ENCODE results near the gene RALB. TPM values are rescaled to one million over a fixed set of nuclear protein-coding genes. Genes with fewer than 3 reads are reported as not detected.
A peak's percentile ranks its signal among the peaks of the same experiment; 100 is the strongest.

The RALB gene
- total RNA-seq, 1 donor from 2014 or later = 25.4 TPM

DNA sequence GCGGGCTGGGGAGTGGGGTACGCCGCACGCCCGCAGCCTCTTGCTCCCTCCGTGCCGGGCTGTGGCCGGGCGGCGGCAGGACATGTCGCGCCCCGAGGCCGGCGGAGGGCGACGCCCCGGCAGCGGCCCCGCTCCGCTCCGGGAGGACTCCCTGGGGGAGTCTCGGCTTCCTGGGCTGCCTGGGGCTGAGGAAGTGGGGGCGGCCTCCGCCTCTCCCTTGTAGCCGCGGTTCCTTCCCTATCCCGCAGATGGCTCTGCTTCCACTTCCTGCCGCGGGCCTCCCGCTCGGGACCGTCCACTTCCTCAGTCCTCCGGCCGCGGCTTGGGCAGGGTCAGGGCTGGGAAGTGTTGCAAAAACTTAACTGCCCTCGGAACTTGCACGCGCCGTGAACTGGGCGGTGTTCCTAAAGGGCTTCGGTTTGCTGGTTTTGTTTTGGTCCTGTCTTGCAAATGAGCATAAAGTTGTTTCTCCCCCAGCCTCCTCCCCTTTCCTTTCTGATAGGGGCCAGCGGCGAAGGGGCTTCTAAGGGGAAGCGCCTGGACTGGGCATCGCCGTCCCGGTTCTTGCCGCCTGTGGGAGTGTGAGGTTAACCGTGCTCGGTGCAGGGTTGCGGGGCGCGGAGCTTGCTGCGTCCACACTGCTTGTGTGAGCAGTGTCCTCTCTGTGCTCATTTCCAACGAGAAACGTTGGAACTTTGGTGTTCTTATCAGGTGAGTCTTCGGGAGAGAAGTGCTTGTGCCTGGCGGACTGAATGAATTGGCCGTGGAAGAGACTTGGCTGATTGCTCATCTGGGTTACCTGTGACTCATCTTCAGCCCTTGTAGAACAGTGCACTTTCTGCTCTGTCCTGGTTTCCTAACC, 600 bp downstream of the RALB start:
- peaks cover 14% of the 10 kb centered on the region for H3K27me3 Mint-ChIP-seq (ENCODE audit: unreplicated experiment)
- H3K4me3 Mint-ChIP-seq (ENCODE audit: unreplicated experiment) = peak overlapping the region; percentile 89
- H3K4me1 Mint-ChIP-seq (ENCODE audit: unreplicated experiment) = peaks cover 27% of the 10 kb centered on the region
- DNase-seq (ENCODE audit: extremely low spot score, unreplicated experiment) = peak; percentile 90
- TF ChIP-seq, protein P1, sequence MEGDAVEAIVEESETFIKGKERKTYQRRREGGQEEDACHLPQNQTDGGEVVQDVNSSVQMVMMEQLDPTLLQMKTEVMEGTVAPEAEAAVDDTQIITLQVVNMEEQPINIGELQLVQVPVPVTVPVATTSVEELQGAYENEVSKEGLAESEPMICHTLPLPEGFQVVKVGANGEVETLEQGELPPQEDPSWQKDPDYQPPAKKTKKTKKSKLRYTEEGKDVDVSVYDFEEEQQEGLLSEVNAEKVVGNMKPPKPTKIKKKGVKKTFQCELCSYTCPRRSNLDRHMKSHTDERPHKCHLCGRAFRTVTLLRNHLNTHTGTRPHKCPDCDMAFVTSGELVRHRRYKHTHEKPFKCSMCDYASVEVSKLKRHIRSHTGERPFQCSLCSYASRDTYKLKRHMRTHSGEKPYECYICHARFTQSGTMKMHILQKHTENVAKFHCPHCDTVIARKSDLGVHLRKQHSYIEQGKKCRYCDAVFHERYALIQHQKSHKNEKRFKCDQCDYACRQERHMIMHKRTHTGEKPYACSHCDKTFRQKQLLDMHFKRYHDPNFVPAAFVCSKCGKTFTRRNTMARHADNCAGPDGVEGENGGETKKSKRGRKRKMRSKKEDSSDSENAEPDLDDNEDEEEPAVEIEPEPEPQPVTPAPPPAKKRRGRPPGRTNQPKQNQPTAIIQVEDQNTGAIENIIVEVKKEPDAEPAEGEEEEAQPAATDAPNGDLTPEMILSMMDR (IDR thresholded peaks at IDR 0.05) = peak; percentile 48
- no peaks in the 10 kb centered on the region for H3K9me3 Mint-ChIP-seq (ENCODE audit: unreplicated experiment)
- peaks cover 4% of the 10 kb centered on the region for H3K36me3 Mint-ChIP-seq (ENCODE audit: unreplicated experiment)
- H3K27ac Mint-ChIP-seq (ENCODE audit: unreplicated experiment) = peak overlapping the region; percentile 76

DNA sequence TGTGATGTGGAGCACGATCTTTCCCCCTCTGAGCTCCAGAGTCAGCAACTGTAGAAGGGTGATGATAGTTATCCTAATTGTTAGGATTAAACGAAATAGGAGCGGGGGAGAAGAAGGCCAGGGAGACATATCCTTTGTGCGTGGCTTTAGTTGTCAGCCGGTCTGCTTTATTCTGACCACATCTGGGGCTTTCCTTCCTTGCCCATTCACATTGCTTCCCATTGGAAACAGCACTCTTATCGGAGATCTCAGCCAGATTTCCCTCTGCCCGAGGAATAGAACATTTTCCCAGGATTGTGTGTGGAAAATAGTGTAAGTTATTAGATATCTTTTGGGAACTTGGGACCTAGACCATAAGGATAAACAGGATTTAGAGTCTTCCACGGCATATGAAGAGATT, 1.5 kb downstream of the RALB start:
- Mint-ChIP-seq H3K36me3 (ENCODE audit: unreplicated experiment) (peaks cover 5% of the 10 kb centered on the region), H3K4me3 (ENCODE audit: unreplicated experiment) (peak overlapping the region; percentile 89), H3K27me3 (ENCODE audit: unreplicated experiment) (peaks cover 11% of the 10 kb centered on the region), H3K9me3 (ENCODE audit: unreplicated experiment) (no peaks in the 10 kb centered on the region), H3K27ac (ENCODE audit: unreplicated experiment) (no peak overlapping the region), H3K4me1 (ENCODE audit: unreplicated experiment) (peaks cover 27% of the 10 kb centered on the region)
- TF ChIP-seq, protein P1 (IDR thresholded peaks at IDR 0.05) = no peak
- DNase-seq (ENCODE audit: extremely low spot score, unreplicated experiment) = no peak

DNA sequence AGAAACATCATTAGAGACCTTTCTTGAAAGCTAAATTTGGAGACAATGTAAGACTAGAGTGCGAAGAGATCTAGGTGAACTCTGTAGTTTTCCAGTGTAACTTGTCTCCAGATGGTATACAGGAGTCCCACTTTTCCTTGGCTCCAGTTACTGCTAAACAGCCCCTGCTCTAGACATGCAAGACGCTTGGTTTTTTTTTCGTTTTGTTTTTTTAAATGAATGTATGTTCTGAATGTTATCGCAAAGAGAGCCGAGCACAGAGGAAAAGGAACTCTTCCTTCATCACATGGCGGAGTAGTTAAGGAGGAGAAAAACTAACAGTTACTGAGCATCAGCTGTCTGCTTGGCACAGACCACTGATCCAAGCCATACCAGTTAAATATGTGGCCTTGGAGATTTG, 2.4 kb downstream of the RALB start:
- no peak for DNase-seq (ENCODE audit: extremely low spot score, unreplicated experiment)
- H3K4me1 Mint-ChIP-seq (ENCODE audit: unreplicated experiment) = peaks cover 27% of the 10 kb centered on the region
- peaks cover 4% of the 10 kb centered on the region for H3K27me3 Mint-ChIP-seq (ENCODE audit: unreplicated experiment)
- TF ChIP-seq, protein P1 (IDR thresholded peaks at IDR 0.05) = no peak
- no peak overlapping the region for H3K4me3 Mint-ChIP-seq (ENCODE audit: unreplicated experiment)
- H3K9me3 Mint-ChIP-seq (ENCODE audit: unreplicated experiment) = no peaks in the 10 kb centered on the region
- H3K27ac Mint-ChIP-seq (ENCODE audit: unreplicated experiment) = no peak overlapping the region
- H3K36me3 Mint-ChIP-seq (ENCODE audit: unreplicated experiment) = peaks cover 5% of the 10 kb centered on the region

DNA sequence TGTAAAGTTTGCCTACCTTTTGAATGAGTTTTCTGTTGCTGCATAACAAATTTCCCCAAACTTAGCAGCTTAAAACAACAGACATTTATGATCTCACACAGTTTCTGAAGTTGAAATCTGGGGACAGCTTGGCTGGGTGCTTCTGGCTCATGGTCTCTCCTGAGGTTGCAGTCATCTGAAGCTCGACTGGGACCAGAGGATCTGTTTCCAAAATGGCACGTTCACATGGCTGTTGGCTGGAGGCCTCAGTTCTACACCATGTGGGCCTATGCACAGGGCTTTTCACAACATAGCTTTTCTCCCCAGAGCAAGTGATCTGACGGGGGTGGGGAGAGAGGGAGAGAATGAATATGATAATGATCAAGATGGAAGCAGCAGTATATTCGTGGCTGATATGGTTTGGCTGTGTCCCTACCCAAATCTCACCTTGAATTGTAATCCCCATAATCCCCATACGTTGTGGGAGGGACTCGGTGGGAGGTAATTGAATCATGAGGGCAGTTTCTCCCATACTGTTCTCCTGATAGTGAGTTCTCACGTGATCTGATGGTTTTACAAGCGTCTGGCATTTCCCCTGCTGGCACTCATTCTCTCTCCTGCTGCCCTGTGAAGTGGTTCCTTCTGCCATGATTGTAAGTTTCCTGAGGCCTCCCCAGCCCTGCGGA, 3.5 kb downstream of the RALB start:
- Mint-ChIP-seq H3K4me1 (ENCODE audit: unreplicated experiment) (peaks cover 27% of the 10 kb centered on the region), H3K27me3 (ENCODE audit: unreplicated experiment) (no peaks in the 10 kb centered on the region), H3K36me3 (ENCODE audit: unreplicated experiment) (peaks cover 5% of the 10 kb centered on the region), H3K27ac (ENCODE audit: unreplicated experiment) (no peak overlapping the region), H3K9me3 (ENCODE audit: unreplicated experiment) (peaks cover 5% of the 10 kb centered on the region), H3K4me3 (ENCODE audit: unreplicated experiment) (no peak overlapping the region)
- TF ChIP-seq, protein P1 (IDR thresholded peaks at IDR 0.05) = no peak
- no peak for DNase-seq (ENCODE audit: extremely low spot score, unreplicated experiment)

DNA sequence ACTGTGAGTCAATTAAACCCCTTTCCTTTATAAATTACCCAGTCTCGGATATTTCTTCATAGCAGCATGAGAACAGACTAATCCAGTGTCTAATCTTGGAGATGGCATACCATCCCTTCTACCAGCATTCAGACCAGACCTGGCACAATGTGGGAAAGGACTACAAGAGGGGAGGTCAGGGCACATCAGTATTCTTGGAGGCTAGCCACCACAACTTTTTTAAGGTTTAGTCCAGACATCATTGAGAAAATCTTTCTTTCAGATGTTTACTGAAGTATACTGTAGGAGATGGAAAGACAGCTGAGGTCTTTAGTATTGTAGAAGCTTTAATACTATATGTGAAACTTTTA, 4.0 kb downstream of the RALB start:
- Mint-ChIP-seq H3K4me3 (ENCODE audit: unreplicated experiment) (no peak overlapping the region), H3K4me1 (ENCODE audit: unreplicated experiment) (peaks cover 27% of the 10 kb centered on the region), H3K36me3 (ENCODE audit: unreplicated experiment) (peaks cover 5% of the 10 kb centered on the region), H3K9me3 (ENCODE audit: unreplicated experiment) (peaks cover 5% of the 10 kb centered on the region), H3K27me3 (ENCODE audit: unreplicated experiment) (no peaks in the 10 kb centered on the region), H3K27ac (ENCODE audit: unreplicated experiment) (no peak overlapping the region)
- TF ChIP-seq, protein P1 (IDR thresholded peaks at IDR 0.05) = no peak
- no peak for DNase-seq (ENCODE audit: extremely low spot score, unreplicated experiment)
